Smooth muscle cell (in vitro differentiated cells): ENCODE results near the gene CORO2A. TPM values are rescaled to one million over a fixed set of nuclear protein-coding genes. Genes with fewer than 3 reads are reported as not detected.

Experiments used
- DNase-seq: peaks from one replicate; lab custom pipeline; 2025; ENCODE audit not compliant: unreplicated experiment; lab: John Stamatoyannopoulos, UW
- H2AFZ ChIP-seq: fragments of 200-600 bp; sonication (generic); 2 replicates; pipeline ENCODE4 v1.6.0; 2016; ENCODE audit warnings: antibody characterized with exemption, low read depth, mild to moderate bottlenecking
- H3F3A ChIP-seq: fragments of 200-600 bp; sonication (generic); 2 replicates; pipeline ENCODE4 v1.6.0; 2017; ENCODE audit warnings: antibody characterized with exemption, low read depth
- H3K27ac ChIP-seq: fragments of 200-600 bp; sonication (generic); 2 replicates; pipeline ENCODE4 v1.5.1; 2016; ENCODE audit warnings: low read depth, mild to moderate bottlenecking
- H3K27me3 ChIP-seq: fragments of 200-600 bp; sonication (generic); 2 replicates; pipeline ENCODE4 v1.6.1; 2016; ENCODE audit warnings: low read depth, mild to moderate bottlenecking
- H3K36me3 ChIP-seq: fragments of 200-600 bp; sonication (generic); 2 replicates; pipeline ENCODE4 v1.5.1; 2016; ENCODE audit warnings: low read depth
- H3K4me1 ChIP-seq: fragments of 200-600 bp; sonication (generic); 2 replicates; pipeline ENCODE4 v1.5.1; 2016; ENCODE audit warnings: low read depth
- H3K4me2 ChIP-seq: fragments of 200-600 bp; sonication (generic); 2 replicates; pipeline ENCODE4 v1.6.0; 2016; ENCODE audit warnings: mild to moderate bottlenecking
- H3K4me3 ChIP-seq: fragments of 200-600 bp; sonication (generic); 2 replicates; pipeline ENCODE4 v1.5.1; 2016; ENCODE audit warnings: mild to moderate bottlenecking
- H3K79me2 ChIP-seq: fragments of 200-600 bp; sonication (generic); 2 replicates; pipeline ENCODE4 v1.6.0; 2016; ENCODE audit warnings: low read depth, mild to moderate bottlenecking
- H3K9ac ChIP-seq: fragments of 200-600 bp; sonication (generic); 2 replicates; pipeline ENCODE4 v1.6.0; 2016; ENCODE audit warnings: low read depth
- H3K9me3 ChIP-seq: fragments of 200-600 bp; sonication (generic); replicated peaks from 2 replicates; pipeline ENCODE4 v1.5.1; 2016; ENCODE audit warnings: low read depth
- H4K20me1 ChIP-seq: fragments of 200-600 bp; sonication (generic); 2 replicates; pipeline ENCODE4 v1.6.0; 2016; ENCODE audit warnings: low read depth
- CTCF ChIP-seq: fragments of 200-600 bp; sonication (generic); IDR thresholded peaks from 2 replicates; pipeline ENCODE4 v1.5.1; 2017; ENCODE audit warnings: borderline replicate concordance, mild to moderate bottlenecking, antibody characterized with exemption; ENCODE audit not compliant: insufficient read depth, poor library complexity, severe bottlenecking
- WGBS: methylation state at CpG from one replicate; pipeline ENCODE4 v1.1.7; 2016; ENCODE audit warnings: low lambda C conversion rate; 5-methylcytosine and 5-hydroxymethylcytosine counted together
- polyA plus RNA-seq: library from polyadenylated mRNA; unstranded; fragments of >200 nt; fragmentation: Nextera tagmentation; extraction: Ambion mirVana; gene quantifications from 2 replicates; pipeline ENCODE4 v1.2.1, GENCODE V29; 2016
- total RNA-seq: library from RNA; depleted of rRNA; stranded (reverse); fragments of >200 nt; gene quantifications from 2 replicates; pipeline ENCODE4 v1.2.3, GENCODE V29; 2014

CORO2A gene
- total and polyA plus RNA-seq, 2 experiments from 2014 or later: 4.7 to 5.8 TPM

- Histone ChIP-seq H3K9me3 (no peaks in the 10 kb centered on the region), H3K79me2 (no peaks in the 10 kb centered on the region), H3K36me3 (no peaks in the 10 kb centered on the region), H3K4me2 (no peak overlapping the region), H3K4me1 (no peaks in the 10 kb centered on the region), H2AFZ (no peak overlapping the region), H3K27ac (no peak overlapping the region), H3K9ac (no peak overlapping the region), H3K27me3 (no peaks in the 10 kb centered on the region), H4K20me1 (no peaks in the 10 kb centered on the region), H3K4me3 (no peak overlapping the region), H3F3A (no peaks in the 10 kb centered on the region)
- WGBS: 85% methylated on average over 7 of the region's 7 CpGs
- no peak for DNase-seq
- no peak for TF ChIP-seq CTCF
Observed at GRCh38 chr9:98203153-98203552, 10.7 kb upstream of the CORO2A start.

- Histone ChIP-seq H3F3A (no peaks in the 10 kb centered on the region), H3K4me1 (no peaks in the 10 kb centered on the region), H3K27me3 (no peaks in the 10 kb centered on the region), H3K9ac (no peak overlapping the region), H3K79me2 (no peaks in the 10 kb centered on the region), H3K9me3 (no peaks in the 10 kb centered on the region), H3K4me3 (no peak overlapping the region), H3K27ac (no peak overlapping the region), H3K4me2 (no peak overlapping the region), H3K36me3 (no peaks in the 10 kb centered on the region), H2AFZ (no peak overlapping the region), H4K20me1 (no peaks in the 10 kb centered on the region)
- no peak for TF ChIP-seq CTCF
- WGBS: 97% methylated on average over 5 of the region's 5 CpGs
- DNase-seq: no peak
Observed at GRCh38 chr9:98202252-98202651, 9.8 kb upstream of the CORO2A start.

GRCh38 chr9:98201749-98202148 is 9.3 kb upstream of the CORO2A start:
- H2AFZ ChIP-seq: no peak overlapping the region
- WGBS: 93% methylated on average over 7 of the region's 7 CpGs
- H3K79me2 ChIP-seq: no peaks in the 10 kb centered on the region
- H3K36me3 ChIP-seq: no peaks in the 10 kb centered on the region
- H3K27me3 ChIP-seq: no peaks in the 10 kb centered on the region
- H3K4me2 ChIP-seq: no peak overlapping the region
- no peak overlapping the region for H3K27ac ChIP-seq
- no peaks in the 10 kb centered on the region for H3K9me3 ChIP-seq
- H3K4me1 ChIP-seq: no peaks in the 10 kb centered on the region
- no peaks in the 10 kb centered on the region for H3F3A ChIP-seq
- H4K20me1 ChIP-seq: no peaks in the 10 kb centered on the region
- no peak for DNase-seq
- no peak overlapping the region for H3K4me3 ChIP-seq
- no peak overlapping the region for H3K9ac ChIP-seq
- no peak for TF ChIP-seq CTCF

GRCh38 chr9:98201102-98201501 is 8.7 kb upstream of the CORO2A start:
- no peak overlapping the region for H3K9ac ChIP-seq
- H4K20me1 ChIP-seq: no peaks in the 10 kb centered on the region
- H3K36me3 ChIP-seq: no peaks in the 10 kb centered on the region
- 88% methylated on average over 6 of the region's 6 CpGs for WGBS
- no peak overlapping the region for H3K27ac ChIP-seq
- no peaks in the 10 kb centered on the region for H3K9me3 ChIP-seq
- TF ChIP-seq CTCF: no peak
- no peak overlapping the region for H2AFZ ChIP-seq
- no peak overlapping the region for H3K4me2 ChIP-seq
- no peak overlapping the region for H3K4me3 ChIP-seq
- no peaks in the 10 kb centered on the region for H3F3A ChIP-seq
- DNase-seq: no peak
- no peaks in the 10 kb centered on the region for H3K27me3 ChIP-seq
- no peaks in the 10 kb centered on the region for H3K4me1 ChIP-seq
- H3K79me2 ChIP-seq: no peaks in the 10 kb centered on the region
